Skeletal muscle cell (primary cell): ENCODE results near the gene TET3.

Source experiments
- DNase-seq: peaks from one replicate; pipeline ENCODE4 v3.0.0-alpha.2; 2010; ENCODE audit warnings: low read depth
- H3K4me3 ChIP-seq: 2 replicates; pipeline ENCODE4 v1.5.1; 2011; ENCODE audit warnings: low read depth, mild to moderate bottlenecking, control low read depth, low read length, moderate library complexity

The TET3 gene

GRCh38 chr2:74001781-74002504 is 17.2 kb downstream of the TET3 start:
- no peak for DNase-seq

GRCh38 chr2:74002505-74003421 is 18.1 kb downstream of the TET3 start:
- peak overlapping the region; percentile 69 for H3K4me3 ChIP-seq
- DNase-seq = peak; percentile 65

More at GRCh38 chr2:74001781-74002504, 17.2 kb downstream of the TET3 start:
- H3K4me3 ChIP-seq = peak overlapping the region; percentile 69

GRCh38 chr2:74003494-74004211 is 18.9 kb downstream of the TET3 start:
- DNase-seq = peak; percentile 50
- peak overlapping the region; percentile 69 for H3K4me3 ChIP-seq

GRCh38 chr2:74004212-74005182 is 19.8 kb downstream of the TET3 start:
- no peak overlapping the region for H3K4me3 ChIP-seq
- no peak for DNase-seq

GRCh38 chr2:74005786-74006185 is 21.1 kb downstream of the TET3 start:
- H3K4me3 ChIP-seq = no peak overlapping the region
- no peak for DNase-seq

GRCh38 chr2:74006459-74006858 is 21.7 kb downstream of the TET3 start:
- no peak overlapping the region for H3K4me3 ChIP-seq
- no peak for DNase-seq

GRCh38 chr2:74007121-74007520 is 22.4 kb downstream of the TET3 start:
- H3K4me3 ChIP-seq = no peak overlapping the region
- no peak for DNase-seq

- no peak for DNase-seq
- no peak overlapping the region for H3K4me3 ChIP-seq
Measured at GRCh38 chr2:74007711-74008110, 23.0 kb downstream of the TET3 start.

GRCh38 chr2:74008761-74009395 is 24.2 kb downstream of the TET3 start:
- no peak for DNase-seq

GRCh38 chr2:74009577-74009976 is 24.9 kb downstream of the TET3 start:
- H3K4me3 ChIP-seq = no peak overlapping the region
- no peak for DNase-seq

More at GRCh38 chr2:74008761-74009395, 24.2 kb downstream of the TET3 start:
- H3K4me3 ChIP-seq = no peak overlapping the region

GRCh38 chr2:74010087-74010541 is 25.4 kb downstream of the TET3 start:
- no peak overlapping the region for H3K4me3 ChIP-seq
- no peak for DNase-seq

GRCh38 chr2:74011246-74011645 is 26.5 kb downstream of the TET3 start:
- DNase-seq = no peak
- no peak overlapping the region for H3K4me3 ChIP-seq

GRCh38 chr2:74014813-74015212 is 30.1 kb downstream of the TET3 start:
- H3K4me3 ChIP-seq = no peak overlapping the region
- no peak for DNase-seq

GRCh38 chr2:74017223-74017622 is 32.5 kb downstream of the TET3 start:
- H3K4me3 ChIP-seq = no peak overlapping the region
- no peak for DNase-seq

- no peak for DNase-seq
- no peak overlapping the region for H3K4me3 ChIP-seq
Measured at GRCh38 chr2:74019516-74019915, 34.8 kb downstream of the TET3 start.

GRCh38 chr2:74020702-74021406 is 36.1 kb downstream of the TET3 start:
- no peak overlapping the region for H3K4me3 ChIP-seq
- DNase-seq = no peak

- no peak overlapping the region for H3K4me3 ChIP-seq
- no peak for DNase-seq
Measured at GRCh38 chr2:74021407-74021755, 36.7 kb downstream of the TET3 start.

- no peak for DNase-seq
- no peak overlapping the region for H3K4me3 ChIP-seq
Measured at GRCh38 chr2:74024216-74024615, 39.5 kb downstream of the TET3 start.
